HCT116 (cell line): ENCODE measurements around the gene SIGLEC7. TPM values are rescaled to one million over a fixed set of nuclear protein-coding genes. Genes with fewer than 3 reads are reported as not detected.

Source experiments
- ATAC-seq: fragments of 200-7000 bp; cut with Tn5 transposase; 2 replicates; pipeline ENCODE4 v1.9.1; 2020; ENCODE audit warnings: mild to moderate bottlenecking, moderate library complexity
- BruUV-seq: library from RNA; stranded (reverse); fragments of 400-500 nt; replicated peaks from 2 replicates; lab custom pipeline; 2021; lab: Mats Ljungman, UMichigan
- CTCF ChIA-PET: fragments of 300-600 bp; sonication (Branson Sonifier 250); formaldehyde crosslinking; loops from one replicate; lab custom pipeline; 2021; ENCODE audit warnings: antibody characterized with exemption; lab: Charles Lee
- POLR2A ChIA-PET: fragments of 300-600, 350-600 bp; sonication (Branson Sonifier 250); formaldehyde crosslinking; loops from one replicate; lab custom pipeline; 2021; ENCODE audit warnings: antibody characterized with exemption; lab: Charles Lee
- RAD21 ChIA-PET, 2 experiments: fragments of 300-600 bp; sonication (Branson Sonifier 250); formaldehyde crosslinking; loops; one replicate each; lab custom pipeline; 2023; ENCODE audit warnings: low total read pairs in 2 of 2; ENCODE audit not compliant: uncharacterized antibody in 2 of 2, unreplicated experiment in 2 of 2, low non-redundant PET in 1 of 2; lab: Charles Lee
- DNase-seq: peaks from one replicate; pipeline ENCODE4 v3.0.0-alpha.2; 2010; ENCODE audit warnings: low read depth, low spot score
- H2AFZ ChIP-seq: fragments of 200-600 bp; shearing (Covaris generic), sonication (generic); 2 replicates; pipeline ENCODE4 v1.6.1; 2017; ENCODE audit warnings: low read depth, mixed run types, mixed read lengths, antibody characterized with exemption, low read length; ENCODE audit not compliant: poor library complexity, severe bottlenecking
- H3K27ac ChIP-seq: 2 replicates; pipeline ENCODE4 v1.5.1; 2012; ENCODE audit warnings: low read depth, low read length
- H3K27me3 ChIP-seq: fragments of 200-600 bp; sonication (generic); 2 replicates; pipeline ENCODE4 v1.6.1; 2016; ENCODE audit warnings: mixed run types, low read length, mixed read lengths; ENCODE audit not compliant: insufficient read depth
- H3K36me3 ChIP-seq, 2 experiments: fragments of 200-500 bp in 1 of 2; fragments of 200-600 bp in 1 of 2; sonication (Bioruptor generic) in 1 of 2; sonication (generic) in 1 of 2; 2 replicates each; pipeline versions ENCODE4 v1.5.1 to v1.6.1; 2014 to 2016; ENCODE audit warnings: low read length in 2 of 2, inconsistent platforms in 1 of 2, mixed read lengths in 1 of 2, mixed run types in 1 of 2; ENCODE audit not compliant: insufficient read depth in 2 of 2, control insufficient read depth in 1 of 2
- H3K4me1 ChIP-seq, 2 experiments: fragments of 200-600 bp in 1 of 2; sonication (generic) in 1 of 2; 2 replicates each; pipeline versions ENCODE4 v1.5.1 to v1.6.1; 2012 to 2017; ENCODE audit warnings: low read length in 2 of 2, inconsistent platforms in 1 of 2, mild to moderate bottlenecking in 1 of 2, mixed read lengths in 1 of 2, mixed run types in 1 of 2, moderate library complexity in 1 of 2; ENCODE audit not compliant: insufficient read depth in 2 of 2, control insufficient read depth in 1 of 2
- H3K4me2 ChIP-seq: fragments of 200-600 bp; sonication (generic); 2 replicates; pipeline ENCODE4 v1.6.1; 2017; ENCODE audit warnings: mixed run types, low read length, mixed read lengths
- H3K4me3 ChIP-seq, 2 experiments: fragments of 200-600 bp in 1 of 2; sonication (generic) in 1 of 2; replicated peaks in 1 of 2; 2 replicates each; pipeline ENCODE4 v1.5.1; 2011 to 2016; ENCODE audit warnings: low read length in 2 of 2, control low read depth in 1 of 2, low read depth in 1 of 2, mild to moderate bottlenecking in 1 of 2, mixed read lengths in 1 of 2, mixed run types in 1 of 2
- H3K79me2 ChIP-seq: fragments of 200-600 bp; sonication (generic); 2 replicates; pipeline ENCODE4 v1.6.1; 2017; ENCODE audit warnings: mild to moderate bottlenecking, mixed run types, low read length, moderate library complexity, mixed read lengths; ENCODE audit not compliant: insufficient read depth
- H3K9ac ChIP-seq: fragments of 200-600 bp; sonication (generic); 2 replicates; pipeline ENCODE4 v1.6.1; 2016; ENCODE audit warnings: low read length, mixed read lengths
- H3K9me2 ChIP-seq: fragments of 200-600 bp; sonication (generic), shearing (Covaris generic); 2 replicates; pipeline ENCODE4 v1.6.1; 2017; ENCODE audit warnings: mixed run types, mild to moderate bottlenecking, moderate library complexity; ENCODE audit not compliant: insufficient read depth
- H3K9me3 ChIP-seq, 2 experiments: fragments of 200-500 bp in 1 of 2; fragments of 200-600 bp in 1 of 2; sonication (Bioruptor generic) in 1 of 2; sonication (generic) in 1 of 2; 2 replicates each; pipeline ENCODE4 v1.6.1; 2014 to 2017; ENCODE audit warnings: low read length in 2 of 2, mixed read lengths in 2 of 2, inconsistent platforms in 1 of 2, low read depth in 1 of 2, mild to moderate bottlenecking in 1 of 2, mixed run types in 1 of 2, moderate library complexity in 1 of 2; ENCODE audit not compliant: control insufficient read depth in 1 of 2, insufficient read depth in 1 of 2
- H4K20me1 ChIP-seq: fragments of 200-600 bp; sonication (generic), shearing (Covaris generic); 2 replicates; pipeline ENCODE4 v1.6.1; 2017; ENCODE audit warnings: mixed run types, mild to moderate bottlenecking, moderate library complexity; ENCODE audit not compliant: insufficient read depth
- CEBPB ChIP-seq: IDR thresholded peaks from 2 replicates; pipeline ENCODE4 v1.6.1; 2012; ENCODE audit warnings: low read depth
- EGR1 ChIP-seq: IDR thresholded peaks from 2 replicates; pipeline ENCODE4 v1.6.1; 2012; ENCODE audit warnings: low read depth
- ELF1 ChIP-seq: IDR thresholded peaks from 2 replicates; pipeline ENCODE4 v1.6.1; 2012; ENCODE audit warnings: low read depth, borderline replicate concordance
- EZH2 ChIP-seq: fragments of 200-600 bp; sonication (generic); IDR thresholded peaks from 2 replicates; pipeline ENCODE4 v1.6.1; 2017; ENCODE audit warnings: antibody characterized with exemption, mixed run types
- EZH2phosphoT487 ChIP-seq: fragments of 200-600 bp; IDR thresholded peaks from 2 replicates; pipeline ENCODE4 v1.6.1; 2018; ENCODE audit warnings: antibody characterized with exemption, borderline replicate concordance
- FOSL1 ChIP-seq: IDR thresholded peaks from 2 replicates; pipeline ENCODE4 v1.6.1; 2012; ENCODE audit warnings: low read depth
- JUND ChIP-seq: IDR thresholded peaks from 2 replicates; pipeline ENCODE4 v1.6.1; 2012
- POLR2A ChIP-seq: IDR thresholded peaks from 2 replicates; pipeline ENCODE4 v1.7.0; 2011; ENCODE audit warnings: borderline replicate concordance; ENCODE audit not compliant: insufficient read depth, insufficient read length; ENCODE audit errors: extremely low read depth
- POLR2AphosphoS5 ChIP-seq: IDR thresholded peaks from 2 replicates; pipeline ENCODE4 v1.6.1; 2011; ENCODE audit warnings: mild to moderate bottlenecking, low read depth, low read length, moderate library complexity
- RAD21 ChIP-seq: IDR thresholded peaks from 2 replicates; pipeline ENCODE4 v1.6.1; 2012; ENCODE audit warnings: low read depth, mild to moderate bottlenecking
- SRF ChIP-seq: IDR thresholded peaks from 2 replicates; pipeline ENCODE4 v1.6.1; 2012; ENCODE audit warnings: low read depth
- TCF7L2 ChIP-seq: IDR thresholded peaks from 2 replicates; pipeline ENCODE4 v1.7.0; 2011; ENCODE audit warnings: borderline replicate concordance, inconsistent platforms; ENCODE audit not compliant: insufficient read depth, insufficient read length; ENCODE audit errors: extremely low read depth
- YY1 ChIP-seq: IDR thresholded peaks from 2 replicates; pipeline ENCODE4 v1.6.1; 2011; ENCODE audit warnings: low read length, low read depth, moderate library complexity, mild to moderate bottlenecking; ENCODE audit not compliant: insufficient replicate concordance; ENCODE audit errors: extremely low read depth
- ZFX ChIP-seq: fragments of 450-650 bp; IDR thresholded peaks from 2 replicates; pipeline ENCODE4 v1.6.1; 2017
- intact Hi-C: fragments of 100-400 bp; cut with micrococcal nuclease; formaldehyde crosslinking; loops from 2 replicates; pipeline ENCODE4 v1.10.0; 2022
- total RNA-seq: library from RNA; stranded (reverse); gene quantifications from one replicate; pipeline ENCODE4 v1.2.1, GENCODE V29; 2021; ENCODE audit not compliant: unreplicated experiment
- TF ChIP-seq, protein P1 (sequence below): IDR thresholded peaks from 2 replicates; pipeline ENCODE4 v1.6.1; 2012
- TF ChIP-seq, protein P2 (sequence below): IDR thresholded peaks from 2 replicates; pipeline ENCODE4 v1.6.1; 2012; ENCODE audit warnings: low read depth

SIGLEC7 gene
- total RNA-seq, 1 experiment from 2014 or later, result not detected

DNA sequence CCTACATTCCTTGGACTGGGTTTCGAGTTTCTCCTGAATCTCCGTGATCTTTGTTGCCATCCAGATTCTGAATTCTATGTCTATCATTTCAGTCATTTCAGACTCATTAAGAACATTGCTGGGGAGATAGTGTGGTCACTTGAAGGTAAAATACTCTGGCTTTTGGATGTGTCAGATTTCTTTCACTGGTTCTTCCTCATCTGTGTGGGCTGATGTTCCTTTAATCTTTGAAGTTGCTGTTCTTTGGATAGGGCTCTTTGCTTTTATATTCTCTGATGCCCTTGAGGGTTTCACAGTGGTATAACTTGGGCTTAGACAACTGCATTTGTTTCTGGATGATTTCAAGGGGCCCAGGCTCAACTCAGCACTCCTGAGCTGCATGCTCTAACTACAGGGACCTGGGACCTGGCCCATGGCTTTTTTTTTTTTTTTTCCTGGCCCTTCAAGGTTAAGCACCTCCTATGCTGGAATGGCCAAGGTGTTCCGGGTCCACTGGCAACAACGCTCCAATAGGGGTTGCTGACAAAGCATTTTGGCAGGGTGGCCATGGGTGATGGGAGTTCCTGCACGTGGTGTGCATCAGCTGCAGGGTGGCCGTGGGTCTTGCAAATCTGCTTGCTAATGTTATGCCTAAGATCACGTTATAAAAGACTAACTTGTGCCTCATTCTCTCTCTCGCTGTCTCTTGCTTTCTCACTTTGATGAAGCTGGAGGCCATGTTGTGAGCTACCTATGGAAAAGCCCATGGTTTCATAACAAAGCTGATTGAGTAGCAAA lies 5.9 kb upstream of the SIGLEC7 start:
- peaks cover 4% of the 10 kb centered on the region; the same call in 1 of the 2 replicates for H3K27me3 ChIP-seq
- CTCF ChIA-PET, result no interaction called here

DNA sequence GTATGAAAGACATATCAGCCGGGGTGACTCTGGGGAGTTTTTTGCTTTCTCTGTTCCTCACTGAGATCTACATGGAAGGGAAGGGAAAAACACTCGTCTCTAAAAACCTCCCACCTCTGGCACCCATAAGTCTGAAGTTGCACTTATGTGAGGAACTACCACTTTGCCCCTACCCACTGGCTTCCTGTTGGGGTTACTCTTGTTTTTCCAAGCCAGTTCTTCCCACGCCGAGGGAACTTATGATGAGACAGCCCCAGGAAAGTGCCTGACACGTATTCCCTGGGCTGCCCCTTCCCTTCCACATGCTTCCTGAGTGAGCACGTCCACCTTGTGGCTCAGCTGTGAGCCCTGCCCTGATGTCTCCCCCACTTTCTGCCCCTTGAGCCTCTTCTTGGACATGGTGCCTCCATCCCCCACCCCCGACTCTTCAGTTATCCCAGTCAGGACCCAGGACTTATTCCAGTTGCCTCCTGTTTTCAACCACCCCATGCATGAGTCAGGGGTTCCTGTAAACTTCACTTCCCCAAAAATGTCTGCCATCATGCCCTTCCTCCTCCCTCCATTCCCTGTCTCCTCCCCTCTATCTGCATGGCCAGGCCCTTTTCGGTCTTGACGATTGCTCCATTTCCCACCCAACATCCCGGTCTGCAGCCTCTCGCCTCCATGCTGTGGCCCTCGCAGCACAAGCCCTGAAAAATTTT lies 5.1 kb upstream of the SIGLEC7 start:
- Histone ChIP-seq H3K4me1 (peaks cover 0 to 6% of the 10 kb centered on the region in 2 experiments; a peak in 1 of 4 replicates), H3K9me2 (no peaks in the 10 kb centered on the region), H3K9ac (no peak overlapping the region), H3K79me2 (no peaks in the 10 kb centered on the region), H3K4me2 (no peak overlapping the region), H2AFZ (no peak overlapping the region), H3K9me3 (no peaks in the 10 kb centered on the region), H3K36me3 (no peaks in the 10 kb centered on the region), H3K27me3 (peaks cover 4% of the 10 kb centered on the region; the same call in 1 of the 2 replicates), H3K4me3 (no peak overlapping the region), H4K20me1 (no peaks in the 10 kb centered on the region), H3K27ac (no peak overlapping the region)
- no peak for TF ChIP-seq ELF1
- TF ChIP-seq RAD21, result no peak
- TF ChIP-seq POLR2A, result no peak
- TF ChIP-seq, protein P1, sequence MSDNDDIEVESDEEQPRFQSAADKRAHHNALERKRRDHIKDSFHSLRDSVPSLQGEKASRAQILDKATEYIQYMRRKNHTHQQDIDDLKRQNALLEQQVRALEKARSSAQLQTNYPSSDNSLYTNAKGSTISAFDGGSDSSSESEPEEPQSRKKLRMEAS, result no peak
- no peak for TF ChIP-seq YY1
- TF ChIP-seq TCF7L2, result no peak
- no peak for TF ChIP-seq EZH2phosphoT487
- no peak for TF ChIP-seq EGR1
- TF ChIP-seq, protein P2, sequence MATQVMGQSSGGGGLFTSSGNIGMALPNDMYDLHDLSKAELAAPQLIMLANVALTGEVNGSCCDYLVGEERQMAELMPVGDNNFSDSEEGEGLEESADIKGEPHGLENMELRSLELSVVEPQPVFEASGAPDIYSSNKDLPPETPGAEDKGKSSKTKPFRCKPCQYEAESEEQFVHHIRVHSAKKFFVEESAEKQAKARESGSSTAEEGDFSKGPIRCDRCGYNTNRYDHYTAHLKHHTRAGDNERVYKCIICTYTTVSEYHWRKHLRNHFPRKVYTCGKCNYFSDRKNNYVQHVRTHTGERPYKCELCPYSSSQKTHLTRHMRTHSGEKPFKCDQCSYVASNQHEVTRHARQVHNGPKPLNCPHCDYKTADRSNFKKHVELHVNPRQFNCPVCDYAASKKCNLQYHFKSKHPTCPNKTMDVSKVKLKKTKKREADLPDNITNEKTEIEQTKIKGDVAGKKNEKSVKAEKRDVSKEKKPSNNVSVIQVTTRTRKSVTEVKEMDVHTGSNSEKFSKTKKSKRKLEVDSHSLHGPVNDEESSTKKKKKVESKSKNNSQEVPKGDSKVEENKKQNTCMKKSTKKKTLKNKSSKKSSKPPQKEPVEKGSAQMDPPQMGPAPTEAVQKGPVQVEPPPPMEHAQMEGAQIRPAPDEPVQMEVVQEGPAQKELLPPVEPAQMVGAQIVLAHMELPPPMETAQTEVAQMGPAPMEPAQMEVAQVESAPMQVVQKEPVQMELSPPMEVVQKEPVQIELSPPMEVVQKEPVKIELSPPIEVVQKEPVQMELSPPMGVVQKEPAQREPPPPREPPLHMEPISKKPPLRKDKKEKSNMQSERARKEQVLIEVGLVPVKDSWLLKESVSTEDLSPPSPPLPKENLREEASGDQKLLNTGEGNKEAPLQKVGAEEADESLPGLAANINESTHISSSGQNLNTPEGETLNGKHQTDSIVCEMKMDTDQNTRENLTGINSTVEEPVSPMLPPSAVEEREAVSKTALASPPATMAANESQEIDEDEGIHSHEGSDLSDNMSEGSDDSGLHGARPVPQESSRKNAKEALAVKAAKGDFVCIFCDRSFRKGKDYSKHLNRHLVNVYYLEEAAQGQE, result no peak
- no peak for TF ChIP-seq POLR2AphosphoS5
- no peak for TF ChIP-seq EZH2
- TF ChIP-seq FOSL1, result no peak
- TF ChIP-seq SRF, result no peak
- TF ChIP-seq ZFX, result no peak
- no peak for TF ChIP-seq CEBPB
- no peak for TF ChIP-seq JUND
- ChIA-PET CTCF (interaction anchor here (1.3 kb wide), 1 partner anchor 20 kb away, joined by 3 read pairs; no protein-coding TSS in a partner anchor), RAD21 (no interaction called here), POLR2A (no interaction called here)
- intact Hi-C loops, result no loop called here
- ATAC-seq (no peak), DNase-seq (no peak)
- no TSS peak for BruUV-seq

More for the DNA sequence above, 5.9 kb upstream of the SIGLEC7 start:
- Histone ChIP-seq H3K36me3 (no peaks in the 10 kb centered on the region), H4K20me1 (no peaks in the 10 kb centered on the region)
- no peak for TF ChIP-seq FOSL1
- no peak for TF ChIP-seq EZH2
- TF ChIP-seq, all 23 proteins: peak for 0
- DNase-seq, result no peak
- ChIA-PET POLR2A (no interaction called here), RAD21 (no interaction called here)
- Histone ChIP-seq H3K4me3 (no peak overlapping the region), H3K9me3 (no peaks in the 10 kb centered on the region), H3K4me2 (no peak overlapping the region), H3K4me1 (peaks cover 0 to 7% of the 10 kb centered on the region in 2 experiments; a peak in 1 of 4 replicates), H3K9ac (no peak overlapping the region), H2AFZ (no peak overlapping the region), H3K79me2 (no peaks in the 10 kb centered on the region), H3K9me2 (no peaks in the 10 kb centered on the region), H3K27ac (no peak overlapping the region)
- intact Hi-C loops, result no loop called here
- no TSS peak for BruUV-seq
- no peak for ATAC-seq
